Smooth muscle cell (in vitro differentiated cells): ENCODE measurements around the gene ZNF236. TPM values are rescaled to one million over a fixed set of nuclear protein-coding genes. Genes with fewer than 3 reads are reported as not detected.

Experiments
- DNase-seq: peaks from one replicate; lab custom pipeline; 2025; ENCODE audit not compliant: unreplicated experiment; lab: John Stamatoyannopoulos, UW
- H2AFZ ChIP-seq: fragments of 200-600 bp; sonication (generic); 2 replicates; pipeline ENCODE4 v1.6.0; 2016; ENCODE audit warnings: antibody characterized with exemption, low read depth, mild to moderate bottlenecking
- H3F3A ChIP-seq: fragments of 200-600 bp; sonication (generic); 2 replicates; pipeline ENCODE4 v1.6.0; 2017; ENCODE audit warnings: antibody characterized with exemption, low read depth
- H3K27ac ChIP-seq: fragments of 200-600 bp; sonication (generic); 2 replicates; pipeline ENCODE4 v1.5.1; 2016; ENCODE audit warnings: low read depth, mild to moderate bottlenecking
- H3K27me3 ChIP-seq: fragments of 200-600 bp; sonication (generic); 2 replicates; pipeline ENCODE4 v1.6.1; 2016; ENCODE audit warnings: low read depth, mild to moderate bottlenecking
- H3K36me3 ChIP-seq: fragments of 200-600 bp; sonication (generic); 2 replicates; pipeline ENCODE4 v1.5.1; 2016; ENCODE audit warnings: low read depth
- H3K4me1 ChIP-seq: fragments of 200-600 bp; sonication (generic); 2 replicates; pipeline ENCODE4 v1.5.1; 2016; ENCODE audit warnings: low read depth
- H3K4me2 ChIP-seq: fragments of 200-600 bp; sonication (generic); 2 replicates; pipeline ENCODE4 v1.6.0; 2016; ENCODE audit warnings: mild to moderate bottlenecking
- H3K4me3 ChIP-seq: fragments of 200-600 bp; sonication (generic); 2 replicates; pipeline ENCODE4 v1.5.1; 2016; ENCODE audit warnings: mild to moderate bottlenecking
- H3K79me2 ChIP-seq: fragments of 200-600 bp; sonication (generic); 2 replicates; pipeline ENCODE4 v1.6.0; 2016; ENCODE audit warnings: low read depth, mild to moderate bottlenecking
- H3K9ac ChIP-seq: fragments of 200-600 bp; sonication (generic); 2 replicates; pipeline ENCODE4 v1.6.0; 2016; ENCODE audit warnings: low read depth
- H3K9me3 ChIP-seq: fragments of 200-600 bp; sonication (generic); replicated peaks from 2 replicates; pipeline ENCODE4 v1.5.1; 2016; ENCODE audit warnings: low read depth
- H4K20me1 ChIP-seq: fragments of 200-600 bp; sonication (generic); 2 replicates; pipeline ENCODE4 v1.6.0; 2016; ENCODE audit warnings: low read depth
- CTCF ChIP-seq: fragments of 200-600 bp; sonication (generic); IDR thresholded peaks from 2 replicates; pipeline ENCODE4 v1.5.1; 2017; ENCODE audit warnings: borderline replicate concordance, mild to moderate bottlenecking, antibody characterized with exemption; ENCODE audit not compliant: insufficient read depth, poor library complexity, severe bottlenecking
- WGBS: methylation state at CpG from one replicate; pipeline ENCODE4 v1.1.7; 2016; ENCODE audit warnings: low lambda C conversion rate; 5-methylcytosine and 5-hydroxymethylcytosine counted together
- polyA plus RNA-seq: library from polyadenylated mRNA; unstranded; fragments of >200 nt; fragmentation: Nextera tagmentation; extraction: Ambion mirVana; gene quantifications from 2 replicates; pipeline ENCODE4 v1.2.1, GENCODE V29; 2016
- total RNA-seq: library from RNA; depleted of rRNA; stranded (reverse); fragments of >200 nt; gene quantifications from 2 replicates; pipeline ENCODE4 v1.2.3, GENCODE V29; 2014

ZNF236 gene
- total and polyA plus RNA-seq, 2 experiments from 2014 or later = 4.1 to 6.2 TPM

GRCh38 chr18:77012120-77012519, 189.8 kb downstream of the ZNF236 start:
- H3F3A ChIP-seq = no peaks in the 10 kb centered on the region

GRCh38 chr18:77012806-77013541, 190.6 kb downstream of the ZNF236 start:
- H3K27ac ChIP-seq = no peak overlapping the region
- DNase-seq = no peak
- no peak overlapping the region for H3K4me3 ChIP-seq
- no peaks in the 10 kb centered on the region for H4K20me1 ChIP-seq
- H3K36me3 ChIP-seq = no peaks in the 10 kb centered on the region
- WGBS = 93% methylated on average over 6 of the region's 6 CpGs
- no peak overlapping the region for H3K4me2 ChIP-seq
- no peaks in the 10 kb centered on the region for H3K9me3 ChIP-seq
- no peaks in the 10 kb centered on the region for H3K79me2 ChIP-seq
- H3K4me1 ChIP-seq = no peaks in the 10 kb centered on the region
- no peak overlapping the region for H3K9ac ChIP-seq
- H3K27me3 ChIP-seq = no peaks in the 10 kb centered on the region
- no peaks in the 10 kb centered on the region for H3F3A ChIP-seq
- no peak overlapping the region for H2AFZ ChIP-seq
- TF ChIP-seq CTCF = no peak

More at GRCh38 chr18:77012120-77012519, 189.8 kb downstream of the ZNF236 start:
- no peak overlapping the region for H3K4me3 ChIP-seq
- no peaks in the 10 kb centered on the region for H3K4me1 ChIP-seq
- H3K9me3 ChIP-seq = no peaks in the 10 kb centered on the region
- no peak for DNase-seq
- H4K20me1 ChIP-seq = no peaks in the 10 kb centered on the region
- no peak overlapping the region for H3K9ac ChIP-seq
- no peak for TF ChIP-seq CTCF
- no peaks in the 10 kb centered on the region for H3K27me3 ChIP-seq
- no peak overlapping the region for H2AFZ ChIP-seq
- H3K4me2 ChIP-seq = no peak overlapping the region
- no peaks in the 10 kb centered on the region for H3K79me2 ChIP-seq
- H3K27ac ChIP-seq = no peak overlapping the region
- no peaks in the 10 kb centered on the region for H3K36me3 ChIP-seq
- WGBS = 93% methylated on average over 8 of the region's 8 CpGs

GRCh38 chr18:77013811-77014521, 191.6 kb downstream of the ZNF236 start:
- H3K4me3 ChIP-seq = no peak overlapping the region
- WGBS = 89% methylated on average over 18 of the region's 18 CpGs

More at GRCh38 chr18:77013811-77014521, 191.6 kb downstream of the ZNF236 start:
- no peaks in the 10 kb centered on the region for H3K9me3 ChIP-seq
- H3K27ac ChIP-seq = no peak overlapping the region
- H3F3A ChIP-seq = no peaks in the 10 kb centered on the region
- DNase-seq = no peak
- no peaks in the 10 kb centered on the region for H4K20me1 ChIP-seq
- TF ChIP-seq CTCF = no peak
- H3K4me2 ChIP-seq = no peak overlapping the region
- no peak overlapping the region for H3K9ac ChIP-seq
- H3K27me3 ChIP-seq = no peaks in the 10 kb centered on the region
- no peaks in the 10 kb centered on the region for H3K4me1 ChIP-seq
- H3K79me2 ChIP-seq = no peaks in the 10 kb centered on the region
- no peaks in the 10 kb centered on the region for H3K36me3 ChIP-seq
- no peak overlapping the region for H2AFZ ChIP-seq
